Activated T-cell treated with anti-CD3 and anti-CD28 coated beads, Interleukin-2, amount 50 U/mL, for 4 hours (primary cell): ENCODE measurements around the gene KATNB1. TPM values are rescaled to one million over a fixed set of nuclear protein-coding genes. Genes with fewer than 3 reads are reported as not detected.
"Not testable (repeated sequence)": the region's sequence is repeated elsewhere in the genome, so short reads cannot be mapped to it uniquely, and the experiment has no call there.

ENCODE experiments used
- ATAC-seq, 2 donors: fragments of 200-7000 bp; cut with Tn5 transposase; one replicate each; pipeline ENCODE4 v1.10.0; 2021
- DNase-seq: peaks from one replicate; pipeline ENCODE4 v3.0.0-alpha.2; 2020
- H3K27me3 Mint-ChIP-seq: one replicate; pipeline ENCODE4 v1.8.0; 2021; ENCODE audit warnings: low read depth, mixed read lengths
- H3K36me3 Mint-ChIP-seq: one replicate; pipeline ENCODE4 v1.8.0; 2022; ENCODE audit warnings: mixed read lengths; ENCODE audit not compliant: insufficient read depth
- H3K4me1 Mint-ChIP-seq: one replicate; pipeline ENCODE4 v1.8.0; 2021; ENCODE audit warnings: low read depth, mixed read lengths
- H3K4me3 Mint-ChIP-seq: one replicate; pipeline ENCODE4 v1.8.0; 2021; ENCODE audit warnings: mild to moderate bottlenecking, moderate library complexity, mixed read lengths
- H3K9me3 Mint-ChIP-seq: one replicate; pipeline ENCODE4 v1.8.0; 2021; ENCODE audit warnings: mixed read lengths
- total RNA-seq, 3 donors: library from RNA; stranded (reverse); gene quantifications; one replicate each; pipeline ENCODE4 v1.2.1, GENCODE V29; 2021

Gene KATNB1
- total RNA-seq, 3 donors from 2014 or later = 47.9 to 56.1 (median 55.5) TPM

GRCh38 chr16:57783116-57783515 is 47.5 kb downstream of the KATNB1 start:
- ATAC-seq = no peak
- no peak for DNase-seq
- no peaks in the 10 kb centered on the region for H3K27me3 Mint-ChIP-seq
- H3K4me3 Mint-ChIP-seq = no peak overlapping the region
- no peaks in the 10 kb centered on the region for H3K4me1 Mint-ChIP-seq
- no peaks in the 10 kb centered on the region for H3K9me3 Mint-ChIP-seq
- no peaks in the 10 kb centered on the region for H3K36me3 Mint-ChIP-seq

GRCh38 chr16:57783883-57784282 is 48.3 kb downstream of the KATNB1 start:
- no peaks in the 10 kb centered on the region for H3K36me3 Mint-ChIP-seq
- no peaks in the 10 kb centered on the region for H3K4me1 Mint-ChIP-seq
- ATAC-seq = no peak
- H3K4me3 Mint-ChIP-seq = no peak overlapping the region
- no peaks in the 10 kb centered on the region for H3K27me3 Mint-ChIP-seq
- H3K9me3 Mint-ChIP-seq = no peaks in the 10 kb centered on the region
- no peak for DNase-seq

GRCh38 chr16:57784334-57784733 is 48.8 kb downstream of the KATNB1 start:
- no peaks in the 10 kb centered on the region for H3K4me1 Mint-ChIP-seq
- DNase-seq (no peak), ATAC-seq (no peak)
- no peaks in the 10 kb centered on the region for H3K9me3 Mint-ChIP-seq
- H3K27me3 Mint-ChIP-seq = no peaks in the 10 kb centered on the region
- H3K36me3 Mint-ChIP-seq = no peaks in the 10 kb centered on the region
- H3K4me3 Mint-ChIP-seq = no peak overlapping the region

- Mint-ChIP-seq H3K9me3 (no peaks in the 10 kb centered on the region), H3K27me3 (no peaks in the 10 kb centered on the region), H3K4me3 (no peak overlapping the region), H3K36me3 (no peaks in the 10 kb centered on the region), H3K4me1 (no peaks in the 10 kb centered on the region)
- DNase-seq = no peak
- no peak for ATAC-seq
These were observed 49.8 kb downstream of the KATNB1 start for GRCh38 chr16:57785385-57785784.

GRCh38 chr16:57785924-57786323 is 50.4 kb downstream of the KATNB1 start:
- Mint-ChIP-seq H3K4me3 (no peak overlapping the region), H3K9me3 (no peaks in the 10 kb centered on the region), H3K4me1 (no peaks in the 10 kb centered on the region), H3K36me3 (no peaks in the 10 kb centered on the region), H3K27me3 (no peaks in the 10 kb centered on the region)
- ATAC-seq (no peak), DNase-seq (no peak)

- DNase-seq = no peak
- no peak overlapping the region for H3K4me3 Mint-ChIP-seq
- H3K4me1 Mint-ChIP-seq = no peaks in the 10 kb centered on the region
- no peak for ATAC-seq
- no peaks in the 10 kb centered on the region for H3K9me3 Mint-ChIP-seq
- H3K27me3 Mint-ChIP-seq = no peaks in the 10 kb centered on the region
- no peaks in the 10 kb centered on the region for H3K36me3 Mint-ChIP-seq
These were observed 51.3 kb downstream of the KATNB1 start for GRCh38 chr16:57786632-57787518.

GRCh38 chr16:57787519-57787905 is 51.9 kb downstream of the KATNB1 start:
- H3K9me3 Mint-ChIP-seq = no peaks in the 10 kb centered on the region
- no peak for DNase-seq
- H3K27me3 Mint-ChIP-seq = no peaks in the 10 kb centered on the region

GRCh38 chr16:57788252-57788841 is 52.8 kb downstream of the KATNB1 start:
- Mint-ChIP-seq H3K9me3 (no peaks in the 10 kb centered on the region), H3K4me3 (no peak overlapping the region), H3K36me3 (no peaks in the 10 kb centered on the region), H3K4me1 (no peaks in the 10 kb centered on the region), H3K27me3 (no peaks in the 10 kb centered on the region)
- ATAC-seq (no peak), DNase-seq (no peak)

More at GRCh38 chr16:57787519-57787905, 51.9 kb downstream of the KATNB1 start:
- no peak overlapping the region for H3K4me3 Mint-ChIP-seq
- no peak for ATAC-seq
- no peaks in the 10 kb centered on the region for H3K36me3 Mint-ChIP-seq
- no peaks in the 10 kb centered on the region for H3K4me1 Mint-ChIP-seq

- ATAC-seq (no peak), DNase-seq (no peak)
- Mint-ChIP-seq H3K4me3 (no peak overlapping the region), H3K4me1 (no peaks in the 10 kb centered on the region), H3K27me3 (no peaks in the 10 kb centered on the region), H3K9me3 (no peaks in the 10 kb centered on the region), H3K36me3 (no peaks in the 10 kb centered on the region)
These were observed 53.4 kb downstream of the KATNB1 start for GRCh38 chr16:57788951-57789350.

GRCh38 chr16:57791195-57791892 is 55.8 kb downstream of the KATNB1 start:
- H3K36me3 Mint-ChIP-seq = no peaks in the 10 kb centered on the region
- H3K4me3 Mint-ChIP-seq = no peak overlapping the region
- DNase-seq (no peak), ATAC-seq (no peak)
- H3K27me3 Mint-ChIP-seq = no peaks in the 10 kb centered on the region
- H3K4me1 Mint-ChIP-seq = no peaks in the 10 kb centered on the region
- H3K9me3 Mint-ChIP-seq = no peaks in the 10 kb centered on the region

GRCh38 chr16:57791893-57792461 is 56.4 kb downstream of the KATNB1 start:
- H3K4me1 Mint-ChIP-seq = no peaks in the 10 kb centered on the region
- no peaks in the 10 kb centered on the region for H3K27me3 Mint-ChIP-seq
- no peak overlapping the region for H3K4me3 Mint-ChIP-seq
- no peaks in the 10 kb centered on the region for H3K36me3 Mint-ChIP-seq
- no peaks in the 10 kb centered on the region for H3K9me3 Mint-ChIP-seq
- no peak for DNase-seq
- no peak for ATAC-seq

- H3K4me3 Mint-ChIP-seq = no peak overlapping the region
- H3K9me3 Mint-ChIP-seq = no peaks in the 10 kb centered on the region
- H3K27me3 Mint-ChIP-seq = peaks cover 2% of the 10 kb centered on the region
- ATAC-seq (no peak), DNase-seq (no peak)
- H3K4me1 Mint-ChIP-seq = peaks cover 12% of the 10 kb centered on the region
- H3K36me3 Mint-ChIP-seq = no peaks in the 10 kb centered on the region
These were observed 59.4 kb downstream of the KATNB1 start for GRCh38 chr16:57794849-57795430.

GRCh38 chr16:57795431-57795878 is 59.9 kb downstream of the KATNB1 start:
- peaks cover 16% of the 10 kb centered on the region for H3K4me1 Mint-ChIP-seq
- DNase-seq = peak; percentile 21
- no peaks in the 10 kb centered on the region for H3K36me3 Mint-ChIP-seq
- H3K9me3 Mint-ChIP-seq = no peaks in the 10 kb centered on the region
- peaks cover 2% of the 10 kb centered on the region for H3K27me3 Mint-ChIP-seq
- peak in 1 of 2 donors; percentile 70 for ATAC-seq
- H3K4me3 Mint-ChIP-seq = no peak overlapping the region

GRCh38 chr16:57796014-57796413 is 60.4 kb downstream of the KATNB1 start:
- peaks cover 20% of the 10 kb centered on the region for H3K4me1 Mint-ChIP-seq
- not testable (repeated sequence) for ATAC-seq, H3K36me3 Mint-ChIP-seq, H3K27me3 Mint-ChIP-seq, DNase-seq, H3K4me3 Mint-ChIP-seq, H3K9me3 Mint-ChIP-seq
